ENCODE data around the gene PISD.
"Not testable (repeated sequence)": the region's sequence is repeated elsewhere in the genome, so short reads cannot be mapped to it uniquely, and the experiment has no call there.

Gene PISD

GRCh38 chr22:31662668-31663037 lies 638 bp upstream of the PISD start:
- DNase-seq (ENCODE audit: low read depth): no peak
- no peak for TF ChIP-seq CTCF (IDR thresholded peaks at IDR 0.05; ENCODE audit: control insufficient read depth, extremely low read depth, insufficient read depth)
- peak overlapping the region; percentile 73 for H3K4me3 ChIP-seq (ENCODE audit: low read depth, low read length)

GRCh38 chr22:31660860-31661341 lies 1.1 kb downstream of the PISD start:
- H3K4me3 ChIP-seq (ENCODE audit: low read depth, low read length): peak overlapping the region; percentile 73
- not testable (repeated sequence) for DNase-seq (ENCODE audit: low read depth)

- no peak overlapping the region for H3K4me3 ChIP-seq (ENCODE audit: low read depth, low read length)
- TF ChIP-seq CTCF (IDR thresholded peaks at IDR 0.05; ENCODE audit: control insufficient read depth, extremely low read depth, insufficient read depth): no peak
- DNase-seq (ENCODE audit: low read depth): no peak
These were observed 2.8 kb downstream of the PISD start for GRCh38 chr22:31659246-31659645.

GRCh38 chr22:31654408-31654807 lies 7.6 kb downstream of the PISD start:
- no peak for DNase-seq (ENCODE audit: low read depth)
- TF ChIP-seq CTCF (IDR thresholded peaks at IDR 0.05; ENCODE audit: control insufficient read depth, extremely low read depth, insufficient read depth): no peak
- H3K4me3 ChIP-seq (ENCODE audit: low read depth, low read length): no peak overlapping the region

- no peak for TF ChIP-seq CTCF (IDR thresholded peaks at IDR 0.05; ENCODE audit: control insufficient read depth, extremely low read depth, insufficient read depth)
- DNase-seq (ENCODE audit: low read depth): no peak
- H3K4me3 ChIP-seq (ENCODE audit: low read depth, low read length): no peak overlapping the region
These were observed 8.1 kb downstream of the PISD start for GRCh38 chr22:31653944-31654343.

- no peak for TF ChIP-seq CTCF (IDR thresholded peaks at IDR 0.05; ENCODE audit: control insufficient read depth, extremely low read depth, insufficient read depth)
- H3K4me3 ChIP-seq (ENCODE audit: low read depth, low read length): no peak overlapping the region
- DNase-seq (ENCODE audit: low read depth): peak; percentile 62
These were observed 8.9 kb downstream of the PISD start for GRCh38 chr22:31652911-31653684.

GRCh38 chr22:31652088-31652487 lies 9.9 kb downstream of the PISD start:
- TF ChIP-seq CTCF (IDR thresholded peaks at IDR 0.05; ENCODE audit: control insufficient read depth, extremely low read depth, insufficient read depth): no peak
- DNase-seq (ENCODE audit: low read depth): no peak
- no peak overlapping the region for H3K4me3 ChIP-seq (ENCODE audit: low read depth, low read length)

All from LNCaP clone FGC (cell line).